GM13976 (cell line): ENCODE data around the gene C17orf107.
"Not testable (repeated sequence)": the region's sequence is repeated elsewhere in the genome, so short reads cannot be mapped to it uniquely, and the experiment has no call there.

Experiments
- DNase-seq: peaks from one replicate; pipeline ENCODE4 v3.0.0; 2012; ENCODE audit warnings: low spot score
- in situ Hi-C: fragments of 300-500 bp; cut with MboI; formaldehyde crosslinking; loops from one replicate; pipeline ENCODE4 v1.12.0; 2022; ENCODE audit warnings: low sequenced_read_pairs, mixed read lengths, inconsistent platforms; ENCODE audit not compliant: unreplicated experiment
- TF ChIP-seq, protein P1 (sequence below): IDR thresholded peaks from 2 replicates; pipeline ENCODE4 v1.5.1; 2012; ENCODE audit warnings: borderline replicate concordance, mild to moderate bottlenecking; ENCODE audit not compliant: insufficient read depth; ENCODE audit errors: extremely low read depth, missing control alignments, control extremely low read depth

The C17orf107 gene

DNA sequence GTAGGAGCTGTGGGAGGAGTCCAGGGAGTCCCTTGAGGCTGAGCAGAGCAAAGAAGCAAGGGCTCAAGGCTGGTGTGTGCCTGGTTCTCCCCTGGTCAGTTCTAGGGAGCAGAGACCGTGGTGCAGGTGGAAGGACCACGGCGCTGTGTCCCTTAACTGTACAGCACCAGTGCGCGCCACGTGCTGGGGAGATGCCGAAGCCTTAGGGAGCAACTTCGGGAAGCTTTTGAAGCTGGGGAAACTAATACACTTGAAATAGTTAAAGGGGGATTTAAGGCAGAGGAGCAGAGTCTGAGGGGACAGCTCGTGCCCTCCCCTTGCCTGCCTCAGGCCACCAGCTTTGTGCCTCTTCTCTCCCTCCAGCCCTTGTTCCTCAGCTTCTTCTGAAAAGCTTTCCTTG, 38.7 kb upstream of the C17orf107 start:
- in situ Hi-C loops, result no loop called here
- DNase-seq, result no peak
- TF ChIP-seq, protein P1, sequence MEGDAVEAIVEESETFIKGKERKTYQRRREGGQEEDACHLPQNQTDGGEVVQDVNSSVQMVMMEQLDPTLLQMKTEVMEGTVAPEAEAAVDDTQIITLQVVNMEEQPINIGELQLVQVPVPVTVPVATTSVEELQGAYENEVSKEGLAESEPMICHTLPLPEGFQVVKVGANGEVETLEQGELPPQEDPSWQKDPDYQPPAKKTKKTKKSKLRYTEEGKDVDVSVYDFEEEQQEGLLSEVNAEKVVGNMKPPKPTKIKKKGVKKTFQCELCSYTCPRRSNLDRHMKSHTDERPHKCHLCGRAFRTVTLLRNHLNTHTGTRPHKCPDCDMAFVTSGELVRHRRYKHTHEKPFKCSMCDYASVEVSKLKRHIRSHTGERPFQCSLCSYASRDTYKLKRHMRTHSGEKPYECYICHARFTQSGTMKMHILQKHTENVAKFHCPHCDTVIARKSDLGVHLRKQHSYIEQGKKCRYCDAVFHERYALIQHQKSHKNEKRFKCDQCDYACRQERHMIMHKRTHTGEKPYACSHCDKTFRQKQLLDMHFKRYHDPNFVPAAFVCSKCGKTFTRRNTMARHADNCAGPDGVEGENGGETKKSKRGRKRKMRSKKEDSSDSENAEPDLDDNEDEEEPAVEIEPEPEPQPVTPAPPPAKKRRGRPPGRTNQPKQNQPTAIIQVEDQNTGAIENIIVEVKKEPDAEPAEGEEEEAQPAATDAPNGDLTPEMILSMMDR, result no peak

DNA sequence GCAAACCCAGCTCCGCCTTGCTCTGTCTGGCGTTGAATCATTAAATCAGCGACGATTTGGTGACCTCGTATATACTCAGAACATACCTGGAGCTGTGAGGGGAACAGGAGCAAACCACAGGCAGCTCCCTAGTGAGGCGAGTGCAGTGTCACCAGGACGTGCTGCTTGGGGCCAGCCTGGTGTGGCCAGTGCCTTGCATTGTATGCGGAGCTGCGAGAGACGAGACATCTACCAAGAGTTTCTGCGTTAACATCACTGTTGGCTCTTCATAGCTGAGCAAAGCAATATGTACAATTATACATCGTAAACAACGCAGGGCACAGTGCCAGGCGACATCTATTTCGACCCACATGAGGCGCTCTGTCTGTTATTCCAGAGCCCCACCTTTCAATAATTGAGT, 38.3 kb upstream of the C17orf107 start:
- TF ChIP-seq, protein P1, result no peak
- in situ Hi-C loops, result no loop called here
- DNase-seq, result no peak

DNA sequence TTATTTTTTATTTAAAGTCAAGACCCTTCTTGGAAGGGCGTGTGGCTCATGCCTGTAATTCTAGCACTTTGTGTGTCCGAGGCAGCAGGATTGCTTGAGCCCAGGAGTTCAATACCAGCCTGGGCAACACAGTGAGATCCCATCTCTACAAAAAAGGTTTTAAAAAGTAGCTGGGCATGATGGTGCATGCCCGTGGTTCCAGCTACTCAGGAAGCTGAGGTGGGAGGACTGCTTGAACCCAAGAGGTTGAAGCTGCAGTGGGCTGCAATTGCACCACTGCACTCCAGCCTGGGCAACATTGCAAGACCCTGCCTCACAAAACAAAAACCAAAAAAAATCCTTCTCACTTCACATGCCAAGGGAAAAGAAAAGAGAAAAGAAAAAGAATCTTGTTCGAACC, 36.6 kb upstream of the C17orf107 start:
- TF ChIP-seq, protein P1, result no peak
- DNase-seq, result no peak
- in situ Hi-C loops, result no loop called here

DNA sequence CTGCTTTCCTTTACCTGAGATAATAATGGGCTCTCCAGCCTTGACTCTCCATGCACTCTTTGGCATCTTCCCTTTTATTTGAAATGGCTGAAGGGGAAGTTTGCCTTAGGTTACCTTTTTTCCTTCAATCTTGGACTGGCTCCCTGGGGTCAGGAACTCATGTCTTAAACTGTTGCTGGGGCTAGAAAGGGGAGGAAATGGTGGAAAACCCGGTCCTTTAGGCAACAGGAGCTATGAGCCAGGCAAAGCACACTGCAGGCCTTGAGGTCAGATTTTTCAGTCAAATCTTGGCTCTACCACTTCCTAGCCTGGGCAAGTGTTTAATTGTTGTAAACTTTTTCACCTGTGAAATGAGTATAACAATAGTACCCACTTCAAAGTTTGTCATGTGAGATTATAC, 36.0 kb upstream of the C17orf107 start:
- TF ChIP-seq, protein P1, result no peak
- no peak for DNase-seq
- in situ Hi-C loops, result no loop called here

DNA sequence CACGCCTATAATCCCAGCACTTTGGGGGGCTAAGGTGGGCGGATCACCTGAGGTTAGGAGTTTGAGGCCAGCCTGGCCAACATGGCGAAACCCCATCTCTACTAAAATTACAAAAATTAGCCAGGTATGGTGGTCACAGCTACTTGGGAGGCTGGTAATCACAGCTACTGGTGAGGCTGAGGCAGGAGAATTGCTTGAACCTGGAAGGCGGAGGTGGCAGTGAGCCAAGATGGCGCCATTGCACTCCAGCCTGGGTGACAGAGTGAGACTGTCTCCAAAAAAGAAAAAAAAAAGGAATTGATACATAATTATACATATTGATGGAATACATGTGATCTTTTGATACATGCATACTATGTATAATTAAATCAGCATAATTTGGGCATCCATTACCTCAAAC, 31.8 kb upstream of the C17orf107 start:
- DNase-seq, in situ Hi-C loops: not testable (repeated sequence)

DNA sequence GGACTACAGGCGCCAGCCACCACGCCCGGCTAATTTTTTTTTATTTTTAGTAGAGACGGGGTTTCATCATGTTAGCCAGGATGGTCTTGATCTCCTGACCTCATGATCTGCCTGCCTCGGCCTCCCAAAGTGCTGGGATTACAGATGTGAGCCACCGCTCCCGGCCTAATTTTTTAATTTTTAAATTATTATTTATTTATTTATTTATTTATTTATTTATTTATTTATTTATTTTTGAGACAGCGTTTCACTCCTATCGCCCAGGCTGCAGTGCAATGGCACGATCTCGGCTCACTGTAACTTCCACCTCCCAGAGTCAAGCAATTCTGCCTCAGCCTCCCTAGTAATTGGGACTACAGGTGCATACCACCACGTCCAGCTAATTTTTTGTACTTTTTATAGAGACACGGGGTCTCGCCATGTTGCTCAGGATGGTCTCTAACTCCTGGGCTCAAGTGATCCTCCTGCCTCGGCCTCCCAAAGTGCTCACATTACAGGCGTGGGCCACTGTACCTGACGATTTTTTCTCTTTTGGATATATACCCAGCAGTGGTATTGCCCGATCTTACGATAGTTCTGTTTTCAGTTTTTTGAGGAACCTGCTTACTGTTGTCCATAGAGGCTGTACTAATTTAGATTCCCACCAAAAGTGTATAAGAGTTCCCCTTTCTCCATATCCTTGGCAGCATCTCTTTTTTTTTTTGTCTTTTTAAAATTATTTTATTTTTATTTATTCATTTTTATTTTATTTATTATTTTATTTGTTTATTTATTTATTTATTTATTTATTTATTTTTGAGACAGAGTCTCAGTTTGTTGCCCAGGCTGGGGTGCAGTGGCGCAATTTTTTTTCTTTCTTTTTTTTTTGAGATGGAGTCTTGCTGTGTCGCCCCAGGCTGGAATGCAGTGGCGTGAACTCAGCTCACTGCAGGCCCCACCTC, 30.0 kb upstream of the C17orf107 start:
- DNase-seq, in situ Hi-C loops: not testable (repeated sequence)

DNA sequence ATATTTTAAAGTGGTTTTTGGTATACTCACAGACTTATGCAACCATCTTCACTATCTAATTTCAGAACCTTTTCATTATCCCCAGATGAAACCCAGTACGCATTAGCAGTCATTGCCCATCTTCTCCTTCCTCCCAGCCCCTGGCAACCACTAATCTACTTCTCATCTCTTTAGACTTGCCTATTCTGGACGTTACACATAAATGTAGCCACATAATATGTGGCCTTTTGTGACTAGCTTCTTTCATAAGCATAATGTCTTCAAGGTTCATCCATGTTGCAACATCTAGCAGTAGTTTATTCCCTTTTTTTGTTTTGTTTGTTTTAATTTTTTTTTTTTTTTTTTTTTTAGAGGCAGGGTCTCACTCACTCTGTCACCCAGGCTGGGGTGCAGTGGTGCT, 28.5 kb upstream of the C17orf107 start:
- TF ChIP-seq, protein P1, result no peak
- DNase-seq, result no peak
- in situ Hi-C loops, result no loop called here

DNA sequence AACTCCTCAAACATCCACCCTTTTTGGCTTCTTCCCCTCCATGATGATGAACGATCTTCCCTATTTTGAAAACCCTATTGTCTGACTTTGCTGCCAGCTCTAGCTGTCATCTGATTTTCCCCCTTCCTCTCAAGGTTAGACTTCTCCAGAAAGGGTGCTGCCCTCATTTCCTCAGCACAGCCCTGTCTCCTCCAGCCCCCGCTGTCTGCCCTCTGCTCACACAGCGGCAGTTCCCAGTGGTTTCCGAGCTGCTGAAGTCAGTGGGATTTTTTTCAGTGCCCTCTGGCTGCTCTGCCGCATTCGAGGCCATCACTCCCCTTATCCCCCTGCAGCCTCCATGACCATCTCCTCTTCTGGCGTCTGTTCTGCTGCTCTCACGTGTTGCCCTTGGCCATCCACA, 26.6 kb upstream of the C17orf107 start:
- TF ChIP-seq, protein P1, result no peak
- DNase-seq, result no peak
- in situ Hi-C loops, result no loop called here
